H1 (cell line): Measurements from ENCODE around the gene SRCIN1. TPM values are rescaled to one million over a fixed set of nuclear protein-coding genes. Genes with fewer than 3 reads are reported as not detected.

Source experiments
- CTCF ChIA-PET: fragments of 300-600 bp; sonication (Branson Sonifier 250); formaldehyde crosslinking; loops from one replicate; lab custom pipeline; 2021; ENCODE audit not compliant: partially characterized antibody; lab: Charles Lee
- POLR2A ChIA-PET: fragments of 300-600 bp; sonication (Branson Sonifier 250); formaldehyde crosslinking; loops from one replicate; lab custom pipeline; 2021; ENCODE audit warnings: inconsistent platforms; ENCODE audit not compliant: partially characterized antibody; lab: Charles Lee
- DNase-seq, 2 experiments: peaks; one replicate each; pipeline versions ENCODE4 v3.0.0 to v3.0.0-alpha.2; 2010 to 2022; ENCODE audit warnings: low spot score in 2 of 2, low read depth in 1 of 2, mixed read lengths in 1 of 2
- FAIRE-seq: peaks from 2 replicates; lab custom pipeline; 2011; peaks lifted over from hg19 to GRCh38; lab: Jason Lieb, UNC
- H2AFZ ChIP-seq: 2 replicates; pipeline ENCODE4 v1.8.1; 2012; ENCODE audit warnings: low read length, inconsistent platforms
- H2AK5ac ChIP-seq: 2 replicates; pipeline ENCODE4 v1.6.1; 2013; ENCODE audit warnings: low read depth, low read length
- H2BK120ac ChIP-seq: replicated peaks from 2 replicates; pipeline ENCODE3; 2013; ENCODE audit warnings: low read depth, low read length, inconsistent platforms
- H2BK12ac ChIP-seq: 2 replicates; pipeline ENCODE4 v1.6.1; 2013; ENCODE audit warnings: low read depth, low read length
- H2BK15ac ChIP-seq: 2 replicates; pipeline ENCODE4 v1.6.1; 2013; ENCODE audit warnings: low read length
- H2BK20ac ChIP-seq: 2 replicates; pipeline ENCODE4 v1.6.1; 2013; ENCODE audit warnings: low read length
- H2BK5ac ChIP-seq: 2 replicates; pipeline ENCODE4 v1.6.1; 2013; ENCODE audit warnings: low read depth, low read length
- H3K14ac ChIP-seq: 2 replicates; pipeline ENCODE4 v1.6.1; 2013; ENCODE audit warnings: inconsistent platforms; ENCODE audit not compliant: insufficient read length
- H3K18ac ChIP-seq: 2 replicates; pipeline ENCODE4 v1.6.1; 2013; ENCODE audit warnings: low read length; ENCODE audit errors: extremely low read depth
- H3K23ac ChIP-seq: 2 replicates; pipeline ENCODE4 v1.6.1; 2013; ENCODE audit warnings: inconsistent platforms; ENCODE audit not compliant: insufficient read length
- H3K23me2 ChIP-seq: 2 replicates; pipeline ENCODE4 v1.6.1; 2013; ENCODE audit warnings: low read depth, low read length
- H3K27ac ChIP-seq: 2 replicates; pipeline ENCODE4 v1.6.1; 2011; ENCODE audit warnings: low read depth, low read length, inconsistent platforms
- H3K27me3 ChIP-seq, 4 experiments: replicated peaks in 1 of 4; 1 replicate in 1 of 4; 2 replicates in 3 of 4; pipeline versions ENCODE4 v1.6.1 to v1.8.1; 2011 to 2013; ENCODE audit warnings: low read length in 3 of 4, mild to moderate bottlenecking in 3 of 4, inconsistent platforms in 2 of 4, mixed read lengths in 2 of 4, moderate library complexity in 1 of 4; ENCODE audit not compliant: control insufficient read depth in 3 of 4, insufficient read depth in 3 of 4; ENCODE audit errors: extremely low read depth in 1 of 4
- H3K36me3 ChIP-seq, 4 experiments: 2 replicates each; pipeline versions ENCODE4 v1.6.1 to v1.8.1; 2011 to 2013; ENCODE audit warnings: mild to moderate bottlenecking in 4 of 4, low read length in 3 of 4, moderate library complexity in 2 of 4, control low read depth in 1 of 4, inconsistent platforms in 1 of 4; ENCODE audit not compliant: insufficient read depth in 4 of 4, control insufficient read depth in 2 of 4
- H3K4ac ChIP-seq: replicated peaks from 2 replicates; pipeline ENCODE3; 2013; ENCODE audit warnings: low read length, low read depth, mixed read lengths, inconsistent platforms; ENCODE audit not compliant: insufficient read length
- H3K4me1 ChIP-seq, 4 experiments: replicated peaks in 1 of 4; 1 replicate in 1 of 4; 2 replicates in 3 of 4; pipeline versions ENCODE4 v1.6.1 to v1.8.1; 2011 to 2013; ENCODE audit warnings: low read length in 3 of 4, inconsistent platforms in 2 of 4, mixed read lengths in 1 of 4; ENCODE audit not compliant: insufficient read depth in 4 of 4, control insufficient read depth in 3 of 4
- H3K4me2 ChIP-seq, 2 experiments: 2 replicates each; pipeline versions ENCODE4 v1.6.1 to v1.8.1; 2011 to 2013; ENCODE audit warnings: low read depth in 2 of 2, low read length in 2 of 2, control low read depth in 1 of 2, inconsistent platforms in 1 of 2, mild to moderate bottlenecking in 1 of 2; ENCODE audit not compliant: insufficient read depth in 1 of 2
- H3K4me3 ChIP-seq, 4 experiments: fragments of 200-600, 300-600 bp in 1 of 4; sonication (generic), shearing (Covaris generic), sonication (Bioruptor Twin) in 1 of 4; 2 replicates each; pipeline versions ENCODE4 v1.5.1 to v1.8.1; 2011 to 2016; ENCODE audit warnings: low read length in 4 of 4, low read depth in 3 of 4, control low read depth in 2 of 4, inconsistent platforms in 2 of 4, mild to moderate bottlenecking in 2 of 4, mixed read lengths in 1 of 4, moderate library complexity in 1 of 4; ENCODE audit not compliant: insufficient read depth in 2 of 4; ENCODE audit errors: extremely low read depth in 1 of 4
- H3K56ac ChIP-seq: replicated peaks from 2 replicates; pipeline ENCODE3; 2013; ENCODE audit warnings: low read depth, mild to moderate bottlenecking, mixed read lengths, low read length, inconsistent platforms; ENCODE audit not compliant: insufficient read length
- H3K79me1 ChIP-seq: 2 replicates; pipeline ENCODE4 v1.6.1; 2013; ENCODE audit warnings: low read depth, low read length, control low read depth
- H3K79me2 ChIP-seq, 2 experiments: 2 replicates each; pipeline versions ENCODE4 v1.6.1 to v1.8.1; 2012 to 2013; ENCODE audit warnings: low read length in 2 of 2, mild to moderate bottlenecking in 2 of 2, inconsistent platforms in 1 of 2; ENCODE audit not compliant: insufficient read depth in 2 of 2, control insufficient read depth in 1 of 2
- H3K9ac ChIP-seq, 4 experiments: replicated peaks in 1 of 4; 1 replicate in 1 of 4; 2 replicates in 3 of 4; pipeline versions ENCODE4 v1.6.1 to v1.8.1; 2011 to 2013; ENCODE audit warnings: low read depth in 3 of 4, low read length in 3 of 4, control low read depth in 2 of 4, mild to moderate bottlenecking in 2 of 4, moderate library complexity in 2 of 4, inconsistent platforms in 1 of 4; ENCODE audit errors: extremely low read depth in 1 of 4
- H3K9me3 ChIP-seq, 2 experiments: 2 replicates each; pipeline versions ENCODE4 v1.6.1 to v1.8.1; 2012 to 2013; ENCODE audit warnings: mild to moderate bottlenecking in 2 of 2, moderate library complexity in 2 of 2, control low read depth in 1 of 2, inconsistent platforms in 1 of 2, low read depth in 1 of 2, low read length in 1 of 2, mixed read lengths in 1 of 2; ENCODE audit not compliant: insufficient read depth in 2 of 2
- H4K20me1 ChIP-seq, 2 experiments: replicated peaks in 1 of 2; 2 replicates each; pipeline versions ENCODE3 to v1.8.1; 2011 to 2013; ENCODE audit warnings: inconsistent platforms in 2 of 2, low read length in 2 of 2, mild to moderate bottlenecking in 1 of 2; ENCODE audit not compliant: insufficient read depth in 2 of 2, control insufficient read depth in 1 of 2
- H4K5ac ChIP-seq: 2 replicates; pipeline ENCODE4 v1.6.1; 2013; ENCODE audit warnings: low read length, low read depth, mixed read lengths, inconsistent platforms; ENCODE audit not compliant: insufficient read length
- H4K8ac ChIP-seq: 2 replicates; pipeline ENCODE4 v1.8.0; 2013; ENCODE audit warnings: mild to moderate bottlenecking, moderate library complexity, low read length, inconsistent platforms; ENCODE audit not compliant: insufficient read depth; ENCODE audit errors: extremely low read depth
- H4K91ac ChIP-seq: replicated peaks from 2 replicates; pipeline ENCODE3; 2013; ENCODE audit warnings: low read length, mixed read lengths, inconsistent platforms; ENCODE audit not compliant: insufficient read length
- EZH2 ChIP-seq: fragments of 200-600 bp; sonication (generic); IDR thresholded peaks from 2 replicates; pipeline ENCODE4 v1.7.1; 2012; ENCODE audit warnings: low read depth, mild to moderate bottlenecking, moderate library complexity, low read length, inconsistent platforms; ENCODE audit not compliant: severe bottlenecking
- JUND ChIP-seq: IDR thresholded peaks from 2 replicates; pipeline ENCODE4 v1.6.1; 2011; ENCODE audit warnings: mild to moderate bottlenecking, improper control_type of control experiment, low read length
- KDM4A ChIP-seq: IDR thresholded peaks from one replicate; pipeline ENCODE4 v1.7.1; 2012; ENCODE audit warnings: low read depth, mild to moderate bottlenecking, moderate library complexity, low read length, inconsistent platforms; ENCODE audit not compliant: severe bottlenecking
- MAX ChIP-seq: IDR thresholded peaks from 2 replicates; pipeline ENCODE4 v1.6.1; 2012; ENCODE audit warnings: inconsistent platforms
- POLR2A ChIP-seq, 2 experiments: IDR thresholded peaks; 1 replicate in 1 of 2; 2 replicates in 1 of 2; pipeline ENCODE4 v1.6.1; 2011; ENCODE audit warnings: low read depth in 2 of 2, low read length in 2 of 2, mild to moderate bottlenecking in 2 of 2; ENCODE audit errors: control extremely low read depth in 1 of 2
- POLR2AphosphoS5 ChIP-seq: IDR thresholded peaks from 2 replicates; pipeline ENCODE4 v1.6.1; 2011; ENCODE audit warnings: low read depth, low read length
- RBBP5 ChIP-seq: IDR thresholded peaks from 2 replicates; pipeline ENCODE4 v1.7.1; 2012; ENCODE audit warnings: low read depth, mild to moderate bottlenecking, inconsistent platforms, low read length, moderate library complexity, borderline replicate concordance
- SIN3A ChIP-seq, 2 experiments: IDR thresholded peaks in 1 of 2; conservative IDR thresholded peaks in 1 of 2; 2 replicates each; pipeline ENCODE4 v1.6.1; 2011 to 2012; ENCODE audit warnings: low read length in 2 of 2, improper control_type of control experiment in 1 of 2, low read depth in 1 of 2, mild to moderate bottlenecking in 1 of 2
- SUZ12 ChIP-seq: fragments of 200-600 bp; sonication (generic); IDR thresholded peaks from 2 replicates; pipeline ENCODE4 v1.6.1; 2012; ENCODE audit warnings: mild to moderate bottlenecking, inconsistent platforms, low read length, moderate library complexity, mixed read lengths
- TAF1 ChIP-seq: IDR thresholded peaks from 2 replicates; pipeline ENCODE4 v1.6.1; 2011; ENCODE audit warnings: mild to moderate bottlenecking, low read depth, low read length
- TAF7 ChIP-seq: optimal IDR thresholded peaks from 2 replicates; pipeline ENCODE3; 2011; ENCODE audit warnings: low read depth, mild to moderate bottlenecking, inconsistent platforms, low read length, moderate library complexity, borderline replicate concordance
- YY1 ChIP-seq: IDR thresholded peaks from 2 replicates; pipeline ENCODE4 v1.6.1; 2011; ENCODE audit warnings: low read depth, mild to moderate bottlenecking, low read length
- WGBS, 2 experiments: shearing (Covaris generic) in 1 of 2; methylation state at CpG; one replicate each; pipeline versions ENCODE4 v1.1.6 to v1.1.7; 2013 to 2015; ENCODE audit warnings: low lambda C conversion rate in 2 of 2, mixed read lengths in 2 of 2, inconsistent platforms in 1 of 2, low coverage in 1 of 2, missing lambda C conversion rate in 1 of 2; ENCODE audit not compliant: insufficient replicate concordance in 2 of 2, insufficient coverage in 1 of 2, insufficient read length in 1 of 2; ENCODE audit errors: extremely low coverage in 1 of 2, missing lambda C conversion rate in 1 of 2; 5-methylcytosine and 5-hydroxymethylcytosine counted together
- polyA plus RNA-seq, 7 experiments: library from polyadenylated mRNA; depleted of rRNA in 3 of 7; stranded (reverse) in 5 of 7; unstranded in 2 of 7; fragments of >200 nt in 5 of 7; fragments of 200-250 nt in 2 of 7; gene quantifications; 1 replicate in 5 of 7; 2 replicates in 1 of 7; 4 replicates in 1 of 7; pipeline versions ENCODE4 v1.2.1 to v1.2.3, GENCODE V29; 2011 to 2013; ENCODE audit warnings: missing spikeins in 2 of 7, mixed read lengths in 2 of 7
- total RNA-seq: library from RNA; stranded (reverse); fragmentation: NEBNext Ultra II Directional; extraction: Animal tissue kit (Norgen Biotek cat#: 25700); gene quantifications from 2 replicates; pipeline ENCODE4 v1.2.1, GENCODE V29; 2021

The SRCIN1 gene
- total and polyA plus RNA-seq, 2 of the 8 experiments (the other 6 are each of a cell fraction or from before 2014, with no cell fraction given): 2.8 to 3.8 TPM

GRCh38 chr17:38509772-38510420 lies 95.9 kb downstream of the SRCIN1 start:
- Histone ChIP-seq H2BK15ac (no peak overlapping the region), H3K23me2 (peaks cover 19% of the 10 kb centered on the region), H3K9ac (peak overlapping the region in 2 of 4 experiments; percentile 15 to 56; a peak in 3 of 7 replicates), H2BK5ac (no peak overlapping the region), H3K4me3 (peak overlapping the region; percentile 6 to 56 (median 38)), H2BK12ac (no peak overlapping the region), H3K23ac (no peak overlapping the region), H4K20me1 (peaks cover 0 to 3% of the 10 kb centered on the region in 2 experiments), H3K18ac (no peak overlapping the region; the same call in none of the 2 replicates), H3K4ac (no peak overlapping the region), H4K91ac (peak overlapping the region; percentile 75), H3K56ac (no peak overlapping the region), H2AFZ (no peak overlapping the region), H3K9me3 (no peaks in the 10 kb centered on the region), H3K36me3 (peaks cover 0 to 5% (median 0%) of the 10 kb centered on the region in 4 experiments; a peak in 1 of 8 replicates), H4K5ac (no peak overlapping the region), H2BK120ac (no peak overlapping the region), H4K8ac (peak overlapping the region; percentile 26), H2BK20ac (no peak overlapping the region), H3K4me2 (peak overlapping the region; percentile 83 to 95), H3K27ac (no peak overlapping the region), H3K79me2 (no peaks in the 10 kb centered on the region), H3K4me1 (peaks cover 4 to 28% (median 21%) of the 10 kb centered on the region in 4 experiments), H3K79me1 (no peaks in the 10 kb centered on the region), H2AK5ac (no peak overlapping the region), H3K27me3 (peaks cover 0 to 24% (median 11%) of the 10 kb centered on the region in 4 experiments; a peak in 4 of 7 replicates), H3K14ac (no peak overlapping the region)
- POLR2A ChIA-PET: interaction anchor here (0.7 to 2.6 kb wide), 29 partner anchors 9 to 182 kb away, joined by 3 to 6 read pairs (median 3); partner anchors contain the start of gene SOCS7
- DNase-seq (no peak), FAIRE-seq (no peak)
- CTCF ChIA-PET: interaction anchor here (0.6 to 14.4 kb wide), 41 partner anchors 13 to 187 kb away, joined by 3 to 190 read pairs (median 4); partner anchors contain the start of genes EPOP and SOCS7
- WGBS, 2 experiments: 3% methylated on average over 27 of the region's 80 CpGs; no CpG with 5 or more reads in 1 of the 2 experiments
- TF ChIP-seq TAF1: 0 out of 2 replicates have a peak, but pooled peaks have one; percentile 25
- TF ChIP-seq SIN3A (conservative IDR thresholded peaks at IDR 0.05 in 1 of 2, IDR thresholded peaks at IDR 0.05 in 1 of 2; ENCODE audit: low read depth in 1 of 2, low read length in 2 of 2): peak in 1 of 2 experiments; percentile 34; a peak in 1 of 4 replicates
- peak; percentile 60 to 68; a peak in 2 of 3 replicates for TF ChIP-seq POLR2A (IDR thresholded peaks at IDR 0.05; ENCODE audit: control extremely low read depth in 1 of 2, low read depth in 2 of 2, low read length in 2 of 2)
- no peak for TF ChIP-seq TAF7
- peak; percentile 78 for TF ChIP-seq KDM4A
- TF ChIP-seq RBBP5: peak; percentile 21; the same call in 1 of the 2 replicates
- peak; percentile 85 for TF ChIP-seq POLR2AphosphoS5
- peak; percentile 32 for TF ChIP-seq SUZ12
- peak; percentile 35 for TF ChIP-seq EZH2
- TF ChIP-seq JUND: no peak
- TF ChIP-seq YY1: no peak
- peak; percentile 87 for TF ChIP-seq MAX
